Lower leg skin (tissue), 4 donors: Measurements from ENCODE around the gene FNDC3A. TPM values are rescaled to one million over a fixed set of nuclear protein-coding genes. Genes with fewer than 3 reads are reported as not detected.

ENCODE experiments used
- DNase-seq, 2 donors: peaks; one replicate each; pipeline ENCODE4 v3.0.0-alpha.2; 2019; ENCODE audit warnings: low spot score in 2 of 2
- H3K4me3 ChIP-seq: fragments of 200-600 bp; sonication (generic); 2 replicates; pipeline ENCODE4 v1.5.1; 2017; ENCODE audit warnings: mild to moderate bottlenecking, low read depth; ENCODE audit not compliant: poor library complexity, severe bottlenecking
- CTCF ChIP-seq, 3 donors: fragments of 450-650 bp; IDR thresholded peaks; one replicate each; pipeline ENCODE4 v1.5.1; 2016; ENCODE audit warnings: antibody characterized with exemption in 3 of 3, mild to moderate bottlenecking in 3 of 3, moderate library complexity in 2 of 3
- POLR2A ChIP-seq, 2 donors: fragments of 450-650 bp; IDR thresholded peaks; one replicate each; pipeline ENCODE4 v1.6.1; 2016 to 2017; ENCODE audit warnings: antibody characterized with exemption in 2 of 2, mild to moderate bottlenecking in 1 of 2, moderate library complexity in 1 of 2
- WGBS, 2 donors: methylation state at CpG; one replicate each; pipeline ENCODE4 v1.1.5; 2018; 5-methylcytosine and 5-hydroxymethylcytosine counted together
- intact Hi-C: fragments of 100-400 bp; cut with DNase I; formaldehyde crosslinking; loops from one replicate; pipeline ENCODE4 v1.15.0; 2023; ENCODE audit warnings: low total_unique reads
- total RNA-seq, 4 donors: library from RNA; depleted of rRNA; stranded (reverse); fragments of >200 nt; gene quantifications; one replicate each; pipeline ENCODE4 v1.1.0, GENCODE V29; 2016

The FNDC3A gene
- total RNA-seq, 4 donors from 2014 or later: 11.4 to 25.5 (median 15.5) TPM

- no peak overlapping the region for H3K4me3 ChIP-seq
- TF ChIP-seq POLR2A (IDR thresholded peaks at IDR 0.05) (no peak), CTCF (IDR thresholded peaks at IDR 0.05) (no peak)
- no peak for DNase-seq
- intact Hi-C loops: no loop called here
- WGBS, 2 donors: 93 to 97% methylated on average over 1 of the region's 1 CpG
Observed at GRCh38 chr13:49213539-49213938, 237.8 kb downstream of the FNDC3A start.

- intact Hi-C loops: no loop called here
- 66 to 67% methylated on average over 6 of the region's 6 CpGs for WGBS, 2 donors
- TF ChIP-seq POLR2A (IDR thresholded peaks at IDR 0.05) (no peak), CTCF (IDR thresholded peaks at IDR 0.05) (no peak)
- DNase-seq: no peak
- H3K4me3 ChIP-seq: no peak overlapping the region
Observed at GRCh38 chr13:49213997-49214916, 238.5 kb downstream of the FNDC3A start.

GRCh38 chr13:49214917-49215376 lies 239.2 kb downstream of the FNDC3A start:
- no peak for TF ChIP-seq POLR2A (IDR thresholded peaks at IDR 0.05)
- no peak for TF ChIP-seq CTCF (IDR thresholded peaks at IDR 0.05)
- intact Hi-C loops: no loop called here
- peak in 1 of 2 donors; percentile 37 for DNase-seq
- no peak overlapping the region for H3K4me3 ChIP-seq
- 44 to 56% methylated on average over 6 of the region's 6 CpGs for WGBS, 2 donors

GRCh38 chr13:49216334-49216733 lies 240.6 kb downstream of the FNDC3A start:
- intact Hi-C loops: no loop called here
- no peak overlapping the region for H3K4me3 ChIP-seq
- 90 to 94% methylated on average over 6 of the region's 6 CpGs for WGBS, 2 donors
- no peak for DNase-seq
- TF ChIP-seq POLR2A (IDR thresholded peaks at IDR 0.05): no peak
- TF ChIP-seq CTCF (IDR thresholded peaks at IDR 0.05): no peak

GRCh38 chr13:49217962-49218492 lies 242.3 kb downstream of the FNDC3A start:
- no peak overlapping the region for H3K4me3 ChIP-seq
- intact Hi-C loops: no loop called here
- no peak for TF ChIP-seq POLR2A (IDR thresholded peaks at IDR 0.05)
- TF ChIP-seq CTCF (IDR thresholded peaks at IDR 0.05): no peak
- WGBS, 2 donors: 34 to 36% methylated on average over 17 of the region's 17 CpGs
- DNase-seq: no peak
